ENCODE results near the gene NQO1. TPM values are rescaled to one million over a fixed set of nuclear protein-coding genes. Genes with fewer than 3 reads are reported as not detected.

NQO1 gene
- total RNA-seq, 1 donor from 2014 or later: 470 TPM

- H3K9me3 Mint-ChIP-seq (ENCODE audit: unreplicated experiment): no peaks in the 10 kb centered on the region
- H3K36me3 Mint-ChIP-seq (ENCODE audit: unreplicated experiment): peaks cover 11% of the 10 kb centered on the region
- H3K4me3 Mint-ChIP-seq (ENCODE audit: unreplicated experiment): peak overlapping the region; percentile 98
- no peak for TF ChIP-seq CTCF (IDR thresholded peaks at IDR 0.05)
- DNase-seq (ENCODE audit: extremely low spot score, unreplicated experiment): no peak
- peaks cover 58% of the 10 kb centered on the region for H3K4me1 Mint-ChIP-seq (ENCODE audit: unreplicated experiment)
- no peaks in the 10 kb centered on the region for H3K27me3 Mint-ChIP-seq (ENCODE audit: unreplicated experiment)
- H3K27ac Mint-ChIP-seq (ENCODE audit: unreplicated experiment): peak overlapping the region; percentile 100
Observed at GRCh38 chr16:69725480-69726312, 664 bp downstream of the NQO1 start.

GRCh38 chr16:69724981-69725479 is 1.3 kb downstream of the NQO1 start:
- TF ChIP-seq CTCF (IDR thresholded peaks at IDR 0.05): no peak
- Mint-ChIP-seq H3K27ac (ENCODE audit: unreplicated experiment) (peak overlapping the region; percentile 100), H3K4me3 (ENCODE audit: unreplicated experiment) (peak overlapping the region; percentile 98), H3K36me3 (ENCODE audit: unreplicated experiment) (peaks cover 11% of the 10 kb centered on the region), H3K9me3 (ENCODE audit: unreplicated experiment) (no peaks in the 10 kb centered on the region), H3K27me3 (ENCODE audit: unreplicated experiment) (no peaks in the 10 kb centered on the region), H3K4me1 (ENCODE audit: unreplicated experiment) (peaks cover 61% of the 10 kb centered on the region)
- DNase-seq (ENCODE audit: extremely low spot score, unreplicated experiment): no peak

- Mint-ChIP-seq H3K27me3 (ENCODE audit: unreplicated experiment) (no peaks in the 10 kb centered on the region), H3K4me3 (ENCODE audit: unreplicated experiment) (peak overlapping the region; percentile 98), H3K36me3 (ENCODE audit: unreplicated experiment) (peaks cover 11% of the 10 kb centered on the region), H3K4me1 (ENCODE audit: unreplicated experiment) (peaks cover 61% of the 10 kb centered on the region), H3K9me3 (ENCODE audit: unreplicated experiment) (no peaks in the 10 kb centered on the region), H3K27ac (ENCODE audit: unreplicated experiment) (peak overlapping the region; percentile 100)
- no peak for TF ChIP-seq CTCF (IDR thresholded peaks at IDR 0.05)
- no peak for DNase-seq (ENCODE audit: extremely low spot score, unreplicated experiment)
Observed at GRCh38 chr16:69724414-69724873, 1.9 kb downstream of the NQO1 start.

GRCh38 chr16:69721441-69721957 is 4.9 kb downstream of the NQO1 start:
- DNase-seq (ENCODE audit: extremely low spot score, unreplicated experiment): no peak
- Mint-ChIP-seq H3K27ac (ENCODE audit: unreplicated experiment) (no peak overlapping the region), H3K4me1 (ENCODE audit: unreplicated experiment) (peaks cover 42% of the 10 kb centered on the region), H3K36me3 (ENCODE audit: unreplicated experiment) (peaks cover 28% of the 10 kb centered on the region), H3K4me3 (ENCODE audit: unreplicated experiment) (no peak overlapping the region), H3K27me3 (ENCODE audit: unreplicated experiment) (no peaks in the 10 kb centered on the region), H3K9me3 (ENCODE audit: unreplicated experiment) (no peaks in the 10 kb centered on the region)
- TF ChIP-seq CTCF (IDR thresholded peaks at IDR 0.05): no peak

GRCh38 chr16:69720822-69721430 is 5.4 kb downstream of the NQO1 start:
- no peak overlapping the region for H3K27ac Mint-ChIP-seq (ENCODE audit: unreplicated experiment)
- no peak overlapping the region for H3K4me3 Mint-ChIP-seq (ENCODE audit: unreplicated experiment)

More at GRCh38 chr16:69720822-69721430, 5.4 kb downstream of the NQO1 start:
- TF ChIP-seq CTCF (IDR thresholded peaks at IDR 0.05): no peak
- no peaks in the 10 kb centered on the region for H3K27me3 Mint-ChIP-seq (ENCODE audit: unreplicated experiment)
- H3K4me1 Mint-ChIP-seq (ENCODE audit: unreplicated experiment): peaks cover 41% of the 10 kb centered on the region
- DNase-seq (ENCODE audit: extremely low spot score, unreplicated experiment): peak; percentile 46
- H3K9me3 Mint-ChIP-seq (ENCODE audit: unreplicated experiment): no peaks in the 10 kb centered on the region
- H3K36me3 Mint-ChIP-seq (ENCODE audit: unreplicated experiment): peaks cover 28% of the 10 kb centered on the region

Measured in osteocyte (in vitro differentiated cells).